ENCODE results near the gene HOXD1. TPM values are rescaled to one million over a fixed set of nuclear protein-coding genes. Genes with fewer than 3 reads are reported as not detected.

The HOXD1 gene
- total RNA-seq = not detected

- Mint-ChIP-seq H3K4me1 (peaks cover 10% of the 10 kb centered on the region), H3K4me3 (peak within 1 kb of the TSS; percentile 77), H3K9me3 (no peaks in the 10 kb centered on the region), H3K27ac (no peak within 1 kb of the TSS), H3K36me3 (no peaks in the 10 kb centered on the region), H3K27me3 (peaks cover 87% of the 10 kb centered on the region)
- POLR2A ChIA-PET = no interaction called here
- ATAC-seq (ENCODE audit: low read depth) (peak; percentile 46), DNase-seq (peak; percentile 42)
Measured at GRCh38 chr2:176187899-176188773, at the start of gene HOXD1. Gene HOXD1 (plus strand): TSS chr2:176188668. CDS start chr2:176188802, 134 bp downstream.

DNA sequence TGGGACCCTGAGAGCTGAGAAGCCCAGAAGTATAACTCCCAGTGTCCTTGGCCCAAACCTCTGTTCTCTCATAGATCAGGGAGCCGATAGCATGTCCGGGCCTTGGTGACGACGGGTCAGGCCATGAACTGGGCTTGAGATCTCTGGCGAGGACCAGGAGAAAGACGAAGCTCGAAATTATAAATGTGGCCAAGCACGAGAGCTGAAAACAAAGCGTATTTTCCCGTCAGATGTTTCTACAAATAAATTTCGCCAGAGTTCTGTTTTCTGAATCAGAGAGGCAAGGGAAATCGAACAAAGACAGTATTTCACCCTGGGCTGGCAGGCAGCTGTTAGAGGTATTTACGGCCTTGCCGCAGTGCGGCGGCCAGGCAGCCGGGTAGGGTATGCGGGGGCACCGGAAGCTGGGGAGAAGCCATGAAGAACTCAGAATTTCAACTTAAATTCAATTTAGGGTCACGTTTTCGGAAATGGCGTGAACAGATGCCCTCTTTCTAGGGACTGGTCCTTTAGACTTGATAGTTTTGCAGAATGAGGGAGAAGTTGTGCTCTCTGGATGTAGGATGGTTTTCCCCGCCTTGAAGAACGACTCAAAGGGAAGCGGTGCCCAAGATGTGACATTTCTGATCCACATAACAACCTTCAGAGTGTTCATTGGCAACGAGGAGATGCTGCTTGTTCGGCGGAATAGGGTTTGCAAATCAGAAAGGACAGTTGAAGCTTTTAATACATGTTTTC, 49.4 kb upstream of the HOXD1 start:
- peaks cover 21% of the 10 kb centered on the region for H3K4me1 Mint-ChIP-seq
- H3K36me3 Mint-ChIP-seq = peaks cover 3% of the 10 kb centered on the region
- no peaks in the 10 kb centered on the region for H3K9me3 Mint-ChIP-seq
- no peak for ATAC-seq (ENCODE audit: low read depth)
- POLR2A ChIA-PET = no interaction called here
- H3K4me3 Mint-ChIP-seq = peak overlapping the region; percentile 53
- peaks cover 74% of the 10 kb centered on the region for H3K27me3 Mint-ChIP-seq
- no peak for DNase-seq
- no peak overlapping the region for H3K27ac Mint-ChIP-seq

DNA sequence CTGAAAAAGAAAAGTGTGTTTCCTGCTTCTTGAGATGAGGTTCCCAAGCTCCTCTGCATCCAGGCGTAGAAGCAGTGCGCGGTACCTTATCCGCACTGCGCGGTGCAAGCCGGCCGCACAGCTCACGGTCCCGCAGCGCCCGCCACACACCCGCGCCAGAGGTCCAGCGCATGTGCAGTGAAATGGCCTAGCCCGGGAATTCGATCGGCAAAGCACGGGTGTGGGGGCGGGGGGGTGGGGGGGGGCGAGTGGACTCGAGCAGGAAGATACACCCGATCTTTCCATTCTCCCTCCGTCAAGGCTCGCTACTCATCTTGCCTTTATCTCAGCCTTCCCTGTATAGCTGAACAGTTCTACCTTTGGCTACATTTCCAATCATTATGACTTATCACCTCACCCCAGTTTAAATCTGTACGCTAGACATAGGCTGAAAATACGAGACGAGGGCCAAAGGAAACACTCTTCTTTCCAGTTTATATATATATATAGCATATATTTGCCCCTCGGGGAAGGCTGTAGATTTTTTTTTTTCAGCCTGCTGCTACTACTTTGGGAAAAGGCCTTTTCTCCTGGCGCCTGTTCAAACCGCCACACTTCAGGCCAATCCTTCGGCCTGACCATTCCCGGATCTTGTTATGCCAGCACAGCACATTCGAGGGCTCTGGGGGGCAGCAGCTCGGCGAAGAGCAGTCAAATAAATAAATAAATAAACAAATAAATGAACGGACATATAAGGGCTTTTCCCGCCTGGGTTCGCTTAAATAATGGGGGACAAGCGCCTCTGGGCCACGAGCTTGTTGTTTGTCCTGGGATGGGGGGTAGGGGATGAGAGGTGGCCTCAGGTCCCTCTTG, 48.6 kb upstream of the HOXD1 start:
- POLR2A ChIA-PET = interaction anchor here (0.6 to 1.0 kb wide), 2 partner anchors 315 to 502 kb away, joined by 3 to 4 read pairs; no protein-coding TSS in a partner anchor

GRCh38 chr2:176140513-176141317, 47.8 kb upstream of the HOXD1 start:
- Mint-ChIP-seq H3K4me3 (peak overlapping the region; percentile 60), H3K27me3 (peaks cover 73% of the 10 kb centered on the region), H3K9me3 (no peaks in the 10 kb centered on the region), H3K4me1 (peaks cover 17% of the 10 kb centered on the region), H3K27ac (peak overlapping the region; percentile 48), H3K36me3 (peaks cover 1% of the 10 kb centered on the region)
- ATAC-seq (ENCODE audit: low read depth) (peak; percentile 94), DNase-seq (peak; percentile 89)
- POLR2A ChIA-PET = interaction anchor here (0.6 to 1.0 kb wide), 3 partner anchors 314 to 502 kb away, joined by 3 to 4 read pairs (median 4); no protein-coding TSS in a partner anchor

More for the DNA sequence above, 48.6 kb upstream of the HOXD1 start:
- Mint-ChIP-seq H3K27me3 (peaks cover 73% of the 10 kb centered on the region), H3K27ac (peak overlapping the region; percentile 48), H3K36me3 (peaks cover 3% of the 10 kb centered on the region), H3K4me1 (peaks cover 21% of the 10 kb centered on the region), H3K4me3 (peak overlapping the region; percentile 60), H3K9me3 (no peaks in the 10 kb centered on the region)
- DNase-seq (no peak), ATAC-seq (ENCODE audit: low read depth) (no peak)

GRCh38 chr2:176142281-176142680, 46.2 kb upstream of the HOXD1 start:
- Mint-ChIP-seq H3K36me3 (no peaks in the 10 kb centered on the region), H3K27ac (no peak overlapping the region), H3K4me3 (no peak overlapping the region), H3K27me3 (peaks cover 75% of the 10 kb centered on the region), H3K4me1 (peaks cover 12% of the 10 kb centered on the region), H3K9me3 (no peaks in the 10 kb centered on the region)
- DNase-seq = no peak
- POLR2A ChIA-PET = no interaction called here
- no peak for ATAC-seq (ENCODE audit: low read depth)

DNA sequence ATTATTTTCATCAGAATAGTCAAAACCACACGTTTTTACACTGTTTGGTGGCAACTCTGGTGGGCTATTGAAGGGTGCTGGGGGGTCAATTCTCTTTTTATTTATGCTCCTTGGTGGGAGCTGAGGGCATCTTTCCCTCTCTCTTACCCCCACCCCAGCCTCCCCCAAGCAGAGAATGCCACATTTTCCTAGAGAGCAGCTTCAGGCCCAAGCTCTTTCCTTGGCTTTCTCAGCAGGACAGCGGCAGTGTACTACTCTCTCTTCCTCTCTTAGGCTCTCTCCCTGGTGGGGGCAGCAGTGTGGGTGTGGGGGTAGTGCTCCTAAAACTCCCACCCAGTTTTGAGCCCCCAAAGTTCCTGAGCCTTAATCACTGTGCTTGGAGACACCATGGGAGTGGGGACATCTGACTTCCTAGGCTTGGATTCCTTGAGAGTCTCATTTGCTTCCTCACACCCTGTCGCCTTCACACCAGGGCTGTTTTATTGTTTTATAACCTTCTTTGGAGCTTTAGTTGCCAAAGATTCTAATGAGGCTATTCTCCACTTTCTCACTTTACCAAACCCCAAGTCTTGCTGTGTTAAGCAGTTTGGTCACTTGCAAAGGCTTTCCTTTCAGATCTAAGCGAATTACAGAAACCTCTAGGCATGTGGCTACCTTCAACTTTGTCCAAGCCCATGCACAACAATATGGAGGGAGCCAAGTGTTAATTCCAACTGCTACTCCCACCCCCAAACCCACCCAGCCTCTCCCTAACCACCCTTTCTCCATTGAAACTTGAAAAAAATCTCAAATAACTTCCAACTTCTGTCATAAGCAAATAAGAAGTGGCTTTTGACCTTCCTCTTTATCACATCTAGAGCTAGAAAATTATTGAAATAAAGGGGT, 43.1 kb upstream of the HOXD1 start:
- DNase-seq = no peak
- Mint-ChIP-seq H3K4me1 (peaks cover 4% of the 10 kb centered on the region), H3K4me3 (no peak overlapping the region), H3K36me3 (no peaks in the 10 kb centered on the region), H3K27me3 (peaks cover 81% of the 10 kb centered on the region), H3K9me3 (peaks cover 2% of the 10 kb centered on the region), H3K27ac (no peak overlapping the region)
- POLR2A ChIA-PET = no interaction called here
- no peak for ATAC-seq (ENCODE audit: low read depth)

DNA sequence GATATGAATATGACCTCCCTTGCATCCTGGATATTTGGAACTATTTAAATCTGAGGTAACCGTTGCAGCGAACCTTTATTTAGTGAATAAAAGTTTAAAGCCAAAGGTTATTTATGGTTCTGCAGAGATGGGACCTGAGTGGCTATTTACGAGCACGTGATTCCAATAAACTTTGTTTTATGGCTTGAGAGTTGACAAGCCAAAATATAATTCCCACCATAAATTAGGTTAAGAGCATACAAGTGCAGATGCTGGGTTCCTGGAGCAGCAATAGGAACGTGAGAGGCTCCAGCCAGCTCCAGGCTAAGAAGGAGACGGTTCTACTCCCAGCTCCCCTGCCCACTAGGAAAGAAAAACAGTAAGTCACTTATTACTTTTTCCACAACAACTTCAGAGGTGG, 42.4 kb upstream of the HOXD1 start:
- no peak overlapping the region for H3K4me3 Mint-ChIP-seq
- H3K27ac Mint-ChIP-seq = no peak overlapping the region
- ATAC-seq (ENCODE audit: low read depth) = no peak

GRCh38 chr2:176146645-176147044, 41.8 kb upstream of the HOXD1 start:
- POLR2A ChIA-PET = no interaction called here
- H3K9me3 Mint-ChIP-seq = peaks cover 2% of the 10 kb centered on the region
- peaks cover 86% of the 10 kb centered on the region for H3K27me3 Mint-ChIP-seq
- no peak overlapping the region for H3K4me3 Mint-ChIP-seq
- no peaks in the 10 kb centered on the region for H3K36me3 Mint-ChIP-seq
- DNase-seq (no peak), ATAC-seq (ENCODE audit: low read depth) (no peak)
- H3K27ac Mint-ChIP-seq = no peak overlapping the region
- peaks cover 5% of the 10 kb centered on the region for H3K4me1 Mint-ChIP-seq

More for the DNA sequence above, 42.4 kb upstream of the HOXD1 start:
- H3K9me3 Mint-ChIP-seq = peaks cover 2% of the 10 kb centered on the region
- peaks cover 5% of the 10 kb centered on the region for H3K4me1 Mint-ChIP-seq
- peaks cover 86% of the 10 kb centered on the region for H3K27me3 Mint-ChIP-seq
- DNase-seq = no peak
- no peaks in the 10 kb centered on the region for H3K36me3 Mint-ChIP-seq
- POLR2A ChIA-PET = no interaction called here

DNA sequence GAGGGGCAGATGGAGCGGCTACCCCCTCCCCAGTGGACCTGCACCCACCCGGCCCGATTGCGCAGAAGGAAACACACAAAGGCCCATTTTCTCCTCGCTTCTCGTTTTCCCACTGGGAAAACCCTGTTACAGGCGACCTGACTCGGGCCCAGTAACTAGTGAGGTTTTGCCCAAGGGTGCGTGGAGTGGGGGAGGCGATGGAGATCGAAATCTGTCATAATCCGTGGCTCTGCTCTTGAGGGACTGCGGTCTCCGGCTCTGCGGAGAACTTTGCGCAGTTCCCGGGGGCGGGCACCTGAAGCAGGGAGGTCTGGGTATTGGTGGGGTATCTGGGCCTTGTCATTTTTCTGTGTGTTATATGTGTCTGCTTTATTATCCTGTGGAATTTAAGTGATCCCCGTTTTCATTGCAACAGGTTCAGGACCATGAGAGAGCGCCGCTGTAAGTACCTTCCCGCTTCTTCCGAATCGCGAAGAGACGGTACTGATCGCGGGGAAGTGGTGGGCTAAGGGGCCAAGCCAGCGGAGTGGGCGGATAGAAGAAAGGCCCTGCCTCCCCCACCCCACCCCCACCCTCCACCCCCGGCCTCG, 41.2 kb upstream of the HOXD1 start:
- Mint-ChIP-seq H3K36me3 (no peaks in the 10 kb centered on the region), H3K27me3 (peaks cover 88% of the 10 kb centered on the region), H3K4me1 (peaks cover 5% of the 10 kb centered on the region), H3K9me3 (peaks cover 2% of the 10 kb centered on the region), H3K27ac (no peak overlapping the region), H3K4me3 (no peak overlapping the region)
- no peak for DNase-seq
- ATAC-seq (ENCODE audit: low read depth) = no peak
- POLR2A ChIA-PET = no interaction called here

DNA sequence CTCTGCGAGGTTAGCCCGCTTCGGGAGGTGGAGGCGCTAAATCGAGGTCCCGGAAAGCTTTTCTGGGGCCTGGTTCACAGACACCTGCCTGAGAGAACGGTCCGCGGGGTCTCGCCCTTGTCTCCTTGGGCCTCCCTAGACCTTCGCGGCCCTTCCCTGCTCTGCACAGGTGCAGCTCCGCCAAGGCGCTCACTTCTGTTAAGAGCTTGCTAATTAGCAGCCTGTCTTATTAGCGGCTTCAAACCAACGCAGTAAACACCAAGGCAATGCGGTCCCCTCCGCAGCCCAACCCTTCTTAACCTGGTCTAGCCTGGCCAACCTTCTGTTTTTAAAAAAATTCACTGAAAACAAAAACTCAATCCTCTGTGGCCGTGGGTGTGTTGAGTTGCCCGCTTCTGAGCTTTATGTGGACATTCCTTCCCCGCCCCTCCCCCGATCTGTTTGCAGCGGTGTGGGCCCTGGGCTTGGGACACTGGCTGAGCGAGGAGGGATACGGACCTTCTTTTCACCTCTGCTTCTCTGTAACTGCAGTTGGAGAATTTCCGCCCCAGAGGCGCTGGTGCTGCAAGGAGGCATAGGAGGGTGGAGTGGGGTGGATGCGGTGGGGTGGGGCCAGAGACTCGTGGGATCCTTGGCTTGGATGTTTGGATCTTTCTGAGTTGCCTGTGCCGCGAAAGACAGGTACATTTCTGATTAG, 40.5 kb upstream of the HOXD1 start:
- no peak for DNase-seq
- no peak overlapping the region for H3K4me3 Mint-ChIP-seq
- peaks cover 90% of the 10 kb centered on the region for H3K27me3 Mint-ChIP-seq
- POLR2A ChIA-PET = no interaction called here
- no peaks in the 10 kb centered on the region for H3K36me3 Mint-ChIP-seq
- no peak overlapping the region for H3K27ac Mint-ChIP-seq
- ATAC-seq (ENCODE audit: low read depth) = no peak
- peaks cover 5% of the 10 kb centered on the region for H3K4me1 Mint-ChIP-seq
- peaks cover 2% of the 10 kb centered on the region for H3K9me3 Mint-ChIP-seq

GRCh38 chr2:176148751-176149421, 39.6 kb upstream of the HOXD1 start:
- no peak overlapping the region for H3K4me3 Mint-ChIP-seq
- DNase-seq (no peak), ATAC-seq (ENCODE audit: low read depth) (no peak)
- H3K36me3 Mint-ChIP-seq = no peaks in the 10 kb centered on the region
- no peak overlapping the region for H3K27ac Mint-ChIP-seq
- H3K27me3 Mint-ChIP-seq = peaks cover 90% of the 10 kb centered on the region
- H3K4me1 Mint-ChIP-seq = peaks cover 5% of the 10 kb centered on the region
- H3K9me3 Mint-ChIP-seq = peaks cover 2% of the 10 kb centered on the region
- POLR2A ChIA-PET = no interaction called here
